Endodermal cell (in vitro differentiated cells): ENCODE results near the gene MAB21L4. TPM values are rescaled to one million over a fixed set of nuclear protein-coding genes. Genes with fewer than 3 reads are reported as not detected.

Experiments used
- DNase-seq: peaks from one replicate; pipeline ENCODE4 v3.0.0-alpha.2; 2017
- H3K27ac ChIP-seq: 2 replicates; pipeline ENCODE4 v1.5.1; 2013; ENCODE audit warnings: mild to moderate bottlenecking, low read depth, low read length, moderate library complexity
- H3K27me3 ChIP-seq: 2 replicates; pipeline ENCODE4 v1.6.1; 2013; ENCODE audit warnings: mild to moderate bottlenecking, low read length, moderate library complexity; ENCODE audit not compliant: insufficient read depth, control insufficient read depth, poor library complexity, severe bottlenecking
- H3K36me3 ChIP-seq: 2 replicates; pipeline ENCODE4 v1.7.0; 2013; ENCODE audit warnings: mild to moderate bottlenecking, low read length, moderate library complexity; ENCODE audit not compliant: control insufficient read depth, insufficient read depth
- H3K4me1 ChIP-seq: one replicate; pipeline ENCODE4 v1.7.0; 2013; ENCODE audit warnings: low read length; ENCODE audit not compliant: control insufficient read depth, insufficient read depth
- H3K4me3 ChIP-seq: 2 replicates; pipeline ENCODE4 v1.5.1; 2013; ENCODE audit warnings: mild to moderate bottlenecking, low read length, moderate library complexity
- H3K9ac ChIP-seq: 2 replicates; pipeline ENCODE4 v1.6.1; 2013; ENCODE audit warnings: mild to moderate bottlenecking, low read length, moderate library complexity; ENCODE audit not compliant: poor library complexity, severe bottlenecking; ENCODE audit errors: extremely low read depth
- H3K9me3 ChIP-seq: 2 replicates; pipeline ENCODE4 v1.6.1; 2013; ENCODE audit warnings: mild to moderate bottlenecking, low read length, moderate library complexity; ENCODE audit not compliant: control insufficient read depth
- H3K27ac Mint-ChIP-seq: 2 replicates; pipeline ENCODE4 v1.8.0; 2020; ENCODE audit warnings: mixed read lengths
- H3K27me3 Mint-ChIP-seq: 2 replicates; pipeline ENCODE4 v1.8.0; 2021; ENCODE audit warnings: mild to moderate bottlenecking, mixed read lengths; ENCODE audit not compliant: insufficient read depth
- H3K36me3 Mint-ChIP-seq: 2 replicates; pipeline ENCODE4 v1.8.0; 2020; ENCODE audit warnings: low read depth, mixed read lengths
- H3K4me1 Mint-ChIP-seq: 2 replicates; pipeline ENCODE4 v1.8.0; 2020; ENCODE audit warnings: mixed read lengths
- H3K4me3 Mint-ChIP-seq: 2 replicates; pipeline ENCODE4 v1.8.0; 2020; ENCODE audit warnings: mild to moderate bottlenecking, moderate library complexity, mixed read lengths
- H3K9me3 Mint-ChIP-seq: 2 replicates; pipeline ENCODE4 v1.8.0; 2020; ENCODE audit warnings: mild to moderate bottlenecking, mixed read lengths
- CTCF ChIP-seq: fragments of 200-600 bp; sonication (generic); conservative IDR thresholded peaks from 2 replicates; pipeline ENCODE4 v1.5.0; 2021; ENCODE audit warnings: antibody characterized with exemption, mild to moderate bottlenecking
- WGBS, 2 experiments: methylation state at CpG; one replicate each; pipeline versions ENCODE4 v1.1.5 to v1.1.7; 2013; ENCODE audit warnings: missing lambda C conversion rate in 2 of 2, mixed read lengths in 1 of 2; ENCODE audit not compliant: insufficient coverage in 1 of 2, insufficient read length in 1 of 2; 5-methylcytosine and 5-hydroxymethylcytosine counted together
- total RNA-seq, 2 donors: library from RNA; stranded (reverse); fragmentation: NEBNext Ultra II Directional in 1 of 2; extraction: Animal tissue kit (Norgen Biotek cat#: 25700) in 1 of 2; gene quantifications; 2 replicates in 1 of 2; 3 replicates in 1 of 2; pipeline ENCODE4 v1.2.1, GENCODE V29; 2021

The MAB21L4 gene
- total RNA-seq, 2 donors from 2014 or later: 0.31 TPM; not detected in 1

GRCh38 chr2:240868286-240869108 lies 27.5 kb downstream of the MAB21L4 start, which contains the start of gene AGXT:
Gene AGXT (plus strand): TSS chr2:240868824. CDS start chr2:240868866, 42 bp downstream.
- H3K4me3 Mint-ChIP-seq: no peak within 1 kb of the TSS
- H3K4me1 ChIP-seq: no peaks in the 10 kb centered on the region
- H3K27me3 Mint-ChIP-seq: peaks cover 5% of the 10 kb centered on the region
- no peaks in the 10 kb centered on the region for H3K36me3 Mint-ChIP-seq
- H3K27ac Mint-ChIP-seq: no peak within 1 kb of the TSS
- peaks cover 9% of the 10 kb centered on the region for H3K4me1 Mint-ChIP-seq
- no peaks in the 10 kb centered on the region for H3K9me3 ChIP-seq
- no peak within 1 kb of the TSS for H3K27ac ChIP-seq
- TF ChIP-seq CTCF: no peak
- DNase-seq: peak; percentile 44
- H3K27me3 ChIP-seq: peaks cover under 1% of the 10 kb centered on the region
- WGBS, 2 experiments: 83% methylated on average over 15 to 21 of the region's 21 CpGs
- no peak within 1 kb of the TSS for H3K4me3 ChIP-seq
- no peaks in the 10 kb centered on the region for H3K36me3 ChIP-seq
- H3K9me3 Mint-ChIP-seq: no peaks in the 10 kb centered on the region
- no peak within 1 kb of the TSS for H3K9ac ChIP-seq

GRCh38 chr2:240865391-240865790 lies 30.6 kb downstream of the MAB21L4 start:
- H3K9me3 ChIP-seq: no peaks in the 10 kb centered on the region
- Mint-ChIP-seq H3K4me3 (no peak overlapping the region), H3K9me3 (no peaks in the 10 kb centered on the region), H3K27me3 (peaks cover 12% of the 10 kb centered on the region), H3K4me1 (peaks cover 14% of the 10 kb centered on the region), H3K27ac (no peak overlapping the region), H3K36me3 (no peaks in the 10 kb centered on the region)
- no peak overlapping the region for H3K9ac ChIP-seq
- peaks cover 7% of the 10 kb centered on the region for H3K27me3 ChIP-seq
- no peak for DNase-seq
- WGBS, 2 experiments: 92 to 93% methylated on average over 4 to 5 of the region's 5 CpGs
- H3K4me3 ChIP-seq: no peak overlapping the region
- H3K36me3 ChIP-seq: no peaks in the 10 kb centered on the region
- no peak for TF ChIP-seq CTCF
- H3K4me1 ChIP-seq: no peaks in the 10 kb centered on the region
- H3K27ac ChIP-seq: no peak overlapping the region

- H3K36me3 Mint-ChIP-seq: no peaks in the 10 kb centered on the region
- H3K4me1 Mint-ChIP-seq: peaks cover 14% of the 10 kb centered on the region
- no peak for TF ChIP-seq CTCF
- H3K27ac Mint-ChIP-seq: no peak overlapping the region
- no peak for DNase-seq
- no peaks in the 10 kb centered on the region for H3K4me1 ChIP-seq
- H3K27me3 ChIP-seq: peaks cover 7% of the 10 kb centered on the region
- no peak overlapping the region for H3K4me3 ChIP-seq
- no peak overlapping the region for H3K27ac ChIP-seq
- 81 to 94% methylated on average over 2 to 3 of the region's 3 CpGs for WGBS, 2 experiments
- no peaks in the 10 kb centered on the region for H3K9me3 Mint-ChIP-seq
- no peaks in the 10 kb centered on the region for H3K9me3 ChIP-seq
- no peaks in the 10 kb centered on the region for H3K36me3 ChIP-seq
- H3K27me3 Mint-ChIP-seq: peaks cover 16% of the 10 kb centered on the region
- H3K4me3 Mint-ChIP-seq: no peak overlapping the region
- no peak overlapping the region for H3K9ac ChIP-seq
Measured at GRCh38 chr2:240864475-240864874, 31.5 kb downstream of the MAB21L4 start.
